H1 (cell line): ENCODE data around the gene FAM83C. TPM values are rescaled to one million over a fixed set of nuclear protein-coding genes. Genes with fewer than 3 reads are reported as not detected.

Experiments used
- CTCF ChIA-PET: fragments of 300-600 bp; sonication (Branson Sonifier 250); formaldehyde crosslinking; loops from one replicate; lab custom pipeline; 2021; ENCODE audit not compliant: partially characterized antibody; lab: Charles Lee
- POLR2A ChIA-PET: fragments of 300-600 bp; sonication (Branson Sonifier 250); formaldehyde crosslinking; loops from one replicate; lab custom pipeline; 2021; ENCODE audit warnings: inconsistent platforms; ENCODE audit not compliant: partially characterized antibody; lab: Charles Lee
- DNase-seq, 2 experiments: peaks; one replicate each; pipeline versions ENCODE4 v3.0.0 to v3.0.0-alpha.2; 2010 to 2022; ENCODE audit warnings: low spot score in 2 of 2, low read depth in 1 of 2, mixed read lengths in 1 of 2
- FAIRE-seq: peaks from 2 replicates; lab custom pipeline; 2011; peaks lifted over from hg19 to GRCh38; lab: Jason Lieb, UNC
- H2AFZ ChIP-seq: 2 replicates; pipeline ENCODE4 v1.8.1; 2012; ENCODE audit warnings: low read length, inconsistent platforms
- H2AK5ac ChIP-seq: 2 replicates; pipeline ENCODE4 v1.6.1; 2013; ENCODE audit warnings: low read depth, low read length
- H2BK120ac ChIP-seq: replicated peaks from 2 replicates; pipeline ENCODE3; 2013; ENCODE audit warnings: low read depth, low read length, inconsistent platforms
- H2BK12ac ChIP-seq: 2 replicates; pipeline ENCODE4 v1.6.1; 2013; ENCODE audit warnings: low read depth, low read length
- H2BK15ac ChIP-seq: 2 replicates; pipeline ENCODE4 v1.6.1; 2013; ENCODE audit warnings: low read length
- H2BK20ac ChIP-seq: 2 replicates; pipeline ENCODE4 v1.6.1; 2013; ENCODE audit warnings: low read length
- H2BK5ac ChIP-seq: 2 replicates; pipeline ENCODE4 v1.6.1; 2013; ENCODE audit warnings: low read depth, low read length
- H3K14ac ChIP-seq: 2 replicates; pipeline ENCODE4 v1.6.1; 2013; ENCODE audit warnings: inconsistent platforms; ENCODE audit not compliant: insufficient read length
- H3K18ac ChIP-seq: 2 replicates; pipeline ENCODE4 v1.6.1; 2013; ENCODE audit warnings: low read length; ENCODE audit errors: extremely low read depth
- H3K23ac ChIP-seq: 2 replicates; pipeline ENCODE4 v1.6.1; 2013; ENCODE audit warnings: inconsistent platforms; ENCODE audit not compliant: insufficient read length
- H3K23me2 ChIP-seq: 2 replicates; pipeline ENCODE4 v1.6.1; 2013; ENCODE audit warnings: low read depth, low read length
- H3K27ac ChIP-seq: 2 replicates; pipeline ENCODE4 v1.6.1; 2011; ENCODE audit warnings: low read depth, low read length, inconsistent platforms
- H3K27me3 ChIP-seq, 4 experiments: replicated peaks in 1 of 4; 1 replicate in 1 of 4; 2 replicates in 3 of 4; pipeline versions ENCODE4 v1.6.1 to v1.8.1; 2011 to 2013; ENCODE audit warnings: low read length in 3 of 4, mild to moderate bottlenecking in 3 of 4, inconsistent platforms in 2 of 4, mixed read lengths in 2 of 4, moderate library complexity in 1 of 4; ENCODE audit not compliant: control insufficient read depth in 3 of 4, insufficient read depth in 3 of 4; ENCODE audit errors: extremely low read depth in 1 of 4
- H3K36me3 ChIP-seq, 4 experiments: 2 replicates each; pipeline versions ENCODE4 v1.6.1 to v1.8.1; 2011 to 2013; ENCODE audit warnings: mild to moderate bottlenecking in 4 of 4, low read length in 3 of 4, moderate library complexity in 2 of 4, control low read depth in 1 of 4, inconsistent platforms in 1 of 4; ENCODE audit not compliant: insufficient read depth in 4 of 4, control insufficient read depth in 2 of 4
- H3K4ac ChIP-seq: replicated peaks from 2 replicates; pipeline ENCODE3; 2013; ENCODE audit warnings: low read length, low read depth, mixed read lengths, inconsistent platforms; ENCODE audit not compliant: insufficient read length
- H3K4me1 ChIP-seq, 4 experiments: replicated peaks in 1 of 4; 1 replicate in 1 of 4; 2 replicates in 3 of 4; pipeline versions ENCODE4 v1.6.1 to v1.8.1; 2011 to 2013; ENCODE audit warnings: low read length in 3 of 4, inconsistent platforms in 2 of 4, mixed read lengths in 1 of 4; ENCODE audit not compliant: insufficient read depth in 4 of 4, control insufficient read depth in 3 of 4
- H3K4me2 ChIP-seq, 2 experiments: 2 replicates each; pipeline versions ENCODE4 v1.6.1 to v1.8.1; 2011 to 2013; ENCODE audit warnings: low read depth in 2 of 2, low read length in 2 of 2, control low read depth in 1 of 2, inconsistent platforms in 1 of 2, mild to moderate bottlenecking in 1 of 2; ENCODE audit not compliant: insufficient read depth in 1 of 2
- H3K4me3 ChIP-seq, 4 experiments: fragments of 200-600, 300-600 bp in 1 of 4; sonication (generic), shearing (Covaris generic), sonication (Bioruptor Twin) in 1 of 4; 2 replicates each; pipeline versions ENCODE4 v1.5.1 to v1.8.1; 2011 to 2016; ENCODE audit warnings: low read length in 4 of 4, low read depth in 3 of 4, control low read depth in 2 of 4, inconsistent platforms in 2 of 4, mild to moderate bottlenecking in 2 of 4, mixed read lengths in 1 of 4, moderate library complexity in 1 of 4; ENCODE audit not compliant: insufficient read depth in 2 of 4; ENCODE audit errors: extremely low read depth in 1 of 4
- H3K56ac ChIP-seq: replicated peaks from 2 replicates; pipeline ENCODE3; 2013; ENCODE audit warnings: low read depth, mild to moderate bottlenecking, mixed read lengths, low read length, inconsistent platforms; ENCODE audit not compliant: insufficient read length
- H3K79me1 ChIP-seq: 2 replicates; pipeline ENCODE4 v1.6.1; 2013; ENCODE audit warnings: low read depth, low read length, control low read depth
- H3K79me2 ChIP-seq, 2 experiments: 2 replicates each; pipeline versions ENCODE4 v1.6.1 to v1.8.1; 2012 to 2013; ENCODE audit warnings: low read length in 2 of 2, mild to moderate bottlenecking in 2 of 2, inconsistent platforms in 1 of 2; ENCODE audit not compliant: insufficient read depth in 2 of 2, control insufficient read depth in 1 of 2
- H3K9ac ChIP-seq, 4 experiments: replicated peaks in 1 of 4; 1 replicate in 1 of 4; 2 replicates in 3 of 4; pipeline versions ENCODE4 v1.6.1 to v1.8.1; 2011 to 2013; ENCODE audit warnings: low read depth in 3 of 4, low read length in 3 of 4, control low read depth in 2 of 4, mild to moderate bottlenecking in 2 of 4, moderate library complexity in 2 of 4, inconsistent platforms in 1 of 4; ENCODE audit errors: extremely low read depth in 1 of 4
- H3K9me3 ChIP-seq, 2 experiments: 2 replicates each; pipeline versions ENCODE4 v1.6.1 to v1.8.1; 2012 to 2013; ENCODE audit warnings: mild to moderate bottlenecking in 2 of 2, moderate library complexity in 2 of 2, control low read depth in 1 of 2, inconsistent platforms in 1 of 2, low read depth in 1 of 2, low read length in 1 of 2, mixed read lengths in 1 of 2; ENCODE audit not compliant: insufficient read depth in 2 of 2
- H4K20me1 ChIP-seq, 2 experiments: replicated peaks in 1 of 2; 2 replicates each; pipeline versions ENCODE3 to v1.8.1; 2011 to 2013; ENCODE audit warnings: inconsistent platforms in 2 of 2, low read length in 2 of 2, mild to moderate bottlenecking in 1 of 2; ENCODE audit not compliant: insufficient read depth in 2 of 2, control insufficient read depth in 1 of 2
- H4K5ac ChIP-seq: 2 replicates; pipeline ENCODE4 v1.6.1; 2013; ENCODE audit warnings: low read length, low read depth, mixed read lengths, inconsistent platforms; ENCODE audit not compliant: insufficient read length
- H4K8ac ChIP-seq: 2 replicates; pipeline ENCODE4 v1.8.0; 2013; ENCODE audit warnings: mild to moderate bottlenecking, moderate library complexity, low read length, inconsistent platforms; ENCODE audit not compliant: insufficient read depth; ENCODE audit errors: extremely low read depth
- H4K91ac ChIP-seq: replicated peaks from 2 replicates; pipeline ENCODE3; 2013; ENCODE audit warnings: low read length, mixed read lengths, inconsistent platforms; ENCODE audit not compliant: insufficient read length
- CBX8 ChIP-seq: fragments of 300-800, 300-1000 bp; sonication (generic); IDR thresholded peaks from 2 replicates; pipeline ENCODE4 v1.7.1; 2016; ENCODE audit warnings: low read depth, low read length, borderline replicate concordance
- CEBPB ChIP-seq: IDR thresholded peaks from 2 replicates; pipeline ENCODE4 v1.6.1; 2012; ENCODE audit warnings: low read depth, low read length
- HDAC2 ChIP-seq, 2 experiments: fragments of 300-600 bp in 1 of 2; sonication (generic) in 1 of 2; IDR thresholded peaks; 2 replicates each; pipeline ENCODE4 v1.6.1; 2011 to 2012; ENCODE audit warnings: low read depth in 2 of 2, low read length in 2 of 2, mild to moderate bottlenecking in 2 of 2, moderate library complexity in 2 of 2, borderline replicate concordance in 1 of 2, inconsistent platforms in 1 of 2
- RBBP5 ChIP-seq: IDR thresholded peaks from 2 replicates; pipeline ENCODE4 v1.7.1; 2012; ENCODE audit warnings: low read depth, mild to moderate bottlenecking, inconsistent platforms, low read length, moderate library complexity, borderline replicate concordance
- YY1 ChIP-seq: IDR thresholded peaks from 2 replicates; pipeline ENCODE4 v1.6.1; 2011; ENCODE audit warnings: low read depth, mild to moderate bottlenecking, low read length
- WGBS, 2 experiments: shearing (Covaris generic) in 1 of 2; methylation state at CpG; one replicate each; pipeline versions ENCODE4 v1.1.6 to v1.1.7; 2013 to 2015; ENCODE audit warnings: low lambda C conversion rate in 2 of 2, mixed read lengths in 2 of 2, inconsistent platforms in 1 of 2, low coverage in 1 of 2, missing lambda C conversion rate in 1 of 2; ENCODE audit not compliant: insufficient replicate concordance in 2 of 2, insufficient coverage in 1 of 2, insufficient read length in 1 of 2; ENCODE audit errors: extremely low coverage in 1 of 2, missing lambda C conversion rate in 1 of 2; 5-methylcytosine and 5-hydroxymethylcytosine counted together
- polyA plus RNA-seq, 7 experiments: library from polyadenylated mRNA; depleted of rRNA in 3 of 7; stranded (reverse) in 5 of 7; unstranded in 2 of 7; fragments of >200 nt in 5 of 7; fragments of 200-250 nt in 2 of 7; gene quantifications; 1 replicate in 5 of 7; 2 replicates in 1 of 7; 4 replicates in 1 of 7; pipeline versions ENCODE4 v1.2.1 to v1.2.3, GENCODE V29; 2011 to 2013; ENCODE audit warnings: missing spikeins in 2 of 7, mixed read lengths in 2 of 7
- total RNA-seq: library from RNA; stranded (reverse); fragmentation: NEBNext Ultra II Directional; extraction: Animal tissue kit (Norgen Biotek cat#: 25700); gene quantifications from 2 replicates; pipeline ENCODE4 v1.2.1, GENCODE V29; 2021

The FAM83C gene
- total and polyA plus RNA-seq, 2 of the 8 experiments (the other 6 are each of a cell fraction or from before 2014, with no cell fraction given) = not detected

GRCh38 chr20:35298264-35298663, 6.0 kb upstream of the FAM83C start:
- Histone ChIP-seq H3K4me1 (no peaks in the 10 kb centered on the region; a peak in 1 of 7 replicates), H2BK120ac (no peak overlapping the region), H3K27me3 (no peaks in the 10 kb centered on the region), H3K56ac (no peak overlapping the region), H2BK20ac (no peak overlapping the region), H2AFZ (no peak overlapping the region), H2BK15ac (no peak overlapping the region), H2BK5ac (no peak overlapping the region), H3K79me2 (no peaks in the 10 kb centered on the region), H3K18ac (no peak overlapping the region), H3K4me2 (no peak overlapping the region), H4K91ac (no peak overlapping the region), H3K9ac (no peak overlapping the region), H2BK12ac (no peak overlapping the region; the same call in 1 of the 2 replicates), H4K8ac (no peak overlapping the region), H3K79me1 (no peaks in the 10 kb centered on the region), H4K5ac (no peak overlapping the region), H3K23ac (no peak overlapping the region), H3K14ac (no peak overlapping the region), H3K9me3 (no peaks in the 10 kb centered on the region), H3K36me3 (no peaks in the 10 kb centered on the region), H3K27ac (no peak overlapping the region), H3K4me3 (no peak overlapping the region), H4K20me1 (no peaks in the 10 kb centered on the region), H2AK5ac (no peak overlapping the region), H3K4ac (no peak overlapping the region), H3K23me2 (no peaks in the 10 kb centered on the region)
- no peak for TF ChIP-seq YY1
- no peak for TF ChIP-seq CEBPB
- no peak for TF ChIP-seq CBX8
- TF ChIP-seq HDAC2 (IDR thresholded peaks at IDR 0.05; ENCODE audit: borderline replicate concordance in 1 of 2, low read depth in 2 of 2, low read length in 2 of 2) = no peak
- TF ChIP-seq RBBP5 = no peak
- CTCF ChIA-PET = interaction anchor here (1.1 to 13.8 kb wide), 6 partner anchors 9 to 151 kb away, joined by 3 to 130 read pairs (median 4); partner anchors contain the start of genes EDEM2, EIF6 and MMP24OS
- DNase-seq = no peak
- 83% methylated on average over 4 of the region's 5 CpGs; no CpG with 5 or more reads in 1 of the 2 experiments for WGBS, 2 experiments
- POLR2A ChIA-PET = interaction anchor here (1.0 to 2.8 kb wide), 3 partner anchors 12 to 21 kb away, joined by 3 to 16 read pairs (median 5); partner anchors contain the start of genes EIF6 and MMP24OS
- no peak for FAIRE-seq
